GM19463 (cell line): ENCODE measurements around the gene EOLA1.
A peak's percentile ranks its signal among the peaks of the same experiment; 100 is the strongest.
"Not testable (repeated sequence)": the region's sequence is repeated elsewhere in the genome, so short reads cannot be mapped to it uniquely, and the experiment has no call there.

Source experiments
- ATAC-seq: cut with Tn5 transposase; IDR thresholded peaks from one replicate; pipeline ENCODE4 v1.9.1; 2021; ENCODE audit warnings: mild to moderate bottlenecking, moderate library complexity; ENCODE audit not compliant: unreplicated experiment

Gene EOLA1

DNA sequence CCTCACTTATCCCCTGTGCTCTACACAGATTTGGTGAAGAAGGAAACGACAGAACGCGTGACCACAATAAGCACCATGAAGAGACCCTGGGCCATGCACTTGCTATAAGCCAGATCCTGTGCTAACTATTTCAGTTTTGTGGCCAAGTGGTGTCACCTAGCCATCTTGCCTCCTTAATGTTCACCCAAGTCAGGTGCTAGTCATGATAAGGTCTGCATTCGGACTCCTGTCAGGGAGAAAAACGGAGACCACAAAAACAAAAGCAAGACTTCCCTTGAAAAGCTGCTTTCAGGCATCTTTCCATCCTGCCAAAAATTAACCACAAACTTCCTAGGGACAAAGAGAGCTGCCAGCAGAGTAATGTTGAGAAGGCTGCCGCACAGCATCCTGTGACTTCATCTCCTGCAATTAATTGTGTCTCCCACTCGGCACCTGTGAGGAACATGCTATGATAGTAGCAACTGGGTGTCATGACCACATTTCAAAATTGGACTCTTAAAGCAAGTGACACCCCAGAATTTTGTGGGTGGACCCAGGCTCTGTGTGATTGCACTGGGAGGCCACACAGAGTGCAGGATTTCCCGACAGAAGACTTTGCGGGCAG, 26.9 kb upstream of the EOLA1 start:
- ATAC-seq: no peak

DNA sequence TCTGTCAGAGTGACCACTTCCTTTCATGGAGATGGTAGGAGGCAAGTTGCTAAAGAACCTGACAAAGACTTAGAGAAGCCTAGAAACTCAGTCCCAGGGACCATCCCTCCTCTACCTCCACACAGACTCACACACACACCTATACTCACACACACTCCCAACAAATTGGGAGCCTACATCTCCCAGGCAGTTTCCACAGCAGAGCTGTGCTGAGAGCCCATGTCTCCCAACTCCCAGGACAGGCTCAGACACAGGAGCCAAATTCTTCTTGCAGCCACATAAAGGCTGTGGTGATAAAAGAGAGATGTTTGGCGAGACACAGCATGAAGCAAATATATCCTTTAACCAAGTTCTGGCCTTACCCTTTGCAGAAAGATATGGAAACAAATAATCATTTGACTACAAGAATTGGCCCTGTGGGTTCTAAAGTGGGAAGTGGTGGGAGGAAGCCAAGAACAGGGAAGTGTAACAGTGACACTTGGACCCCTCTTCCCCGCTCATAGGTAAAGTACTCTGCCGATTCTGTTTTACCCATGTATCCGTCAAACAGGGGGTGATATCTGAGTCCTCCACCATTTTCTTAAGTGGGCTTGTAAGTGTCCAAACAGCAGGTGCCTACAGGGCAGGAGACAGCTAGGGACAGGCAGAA, 24.7 kb upstream of the EOLA1 start:
- no peak for ATAC-seq

DNA sequence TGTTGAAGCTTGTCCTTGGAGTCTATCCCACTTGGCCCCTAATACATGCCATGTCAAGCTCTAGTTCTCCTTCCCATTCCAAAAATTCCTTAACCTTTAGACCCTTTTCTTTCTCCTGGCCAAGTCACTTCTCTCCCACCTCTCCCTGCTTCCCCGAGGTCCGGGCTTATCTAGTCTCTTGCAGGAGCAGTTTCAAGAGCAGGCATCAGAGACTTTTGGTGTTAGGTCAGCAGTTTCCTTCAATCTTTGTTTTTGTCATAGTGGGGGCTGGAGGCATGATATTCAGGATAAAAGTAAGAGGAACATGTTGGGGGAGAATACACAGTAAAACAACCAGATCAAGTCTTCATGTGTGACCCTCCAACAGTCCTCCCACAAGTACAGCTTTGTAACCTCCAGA, 24.2 kb upstream of the EOLA1 start:
- ATAC-seq: no peak

DNA sequence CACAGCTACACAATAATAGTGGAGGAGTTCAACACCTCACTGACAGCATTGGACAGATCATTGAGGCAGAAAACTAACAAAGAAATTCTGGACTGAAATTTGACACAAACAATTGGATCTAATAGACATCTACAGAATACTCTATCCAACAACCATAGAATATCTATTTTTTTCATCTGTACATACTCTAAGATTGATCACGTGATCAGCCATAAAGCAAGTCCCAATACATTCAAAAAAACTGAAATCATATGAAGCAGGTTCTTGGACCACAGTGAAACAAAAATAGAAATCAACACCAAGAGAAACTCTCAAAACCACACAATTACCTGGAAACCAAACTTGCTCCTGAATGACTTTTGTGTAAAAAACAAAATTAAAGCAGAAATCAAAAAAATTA, 23.5 kb upstream of the EOLA1 start:
- ATAC-seq: no peak

DNA sequence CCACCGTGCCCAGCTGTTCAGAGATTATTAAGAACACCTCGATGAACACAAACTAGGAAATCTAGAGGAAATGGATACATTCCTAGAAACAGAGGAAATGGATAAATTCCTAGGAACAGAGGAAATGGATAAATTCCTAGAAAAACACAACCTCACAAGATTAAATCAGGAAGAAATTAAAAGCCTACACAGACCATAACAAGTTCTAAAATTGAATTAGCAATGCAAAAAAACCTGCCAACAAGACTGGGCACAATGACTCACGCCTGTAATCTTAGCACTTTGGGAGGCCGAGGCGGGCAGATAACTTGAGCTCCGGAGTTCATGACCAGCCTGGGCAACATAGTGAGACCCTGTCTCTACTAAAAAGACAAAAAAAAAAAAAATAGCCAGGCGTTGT, 22.6 kb upstream of the EOLA1 start:
- ATAC-seq: no peak

DNA sequence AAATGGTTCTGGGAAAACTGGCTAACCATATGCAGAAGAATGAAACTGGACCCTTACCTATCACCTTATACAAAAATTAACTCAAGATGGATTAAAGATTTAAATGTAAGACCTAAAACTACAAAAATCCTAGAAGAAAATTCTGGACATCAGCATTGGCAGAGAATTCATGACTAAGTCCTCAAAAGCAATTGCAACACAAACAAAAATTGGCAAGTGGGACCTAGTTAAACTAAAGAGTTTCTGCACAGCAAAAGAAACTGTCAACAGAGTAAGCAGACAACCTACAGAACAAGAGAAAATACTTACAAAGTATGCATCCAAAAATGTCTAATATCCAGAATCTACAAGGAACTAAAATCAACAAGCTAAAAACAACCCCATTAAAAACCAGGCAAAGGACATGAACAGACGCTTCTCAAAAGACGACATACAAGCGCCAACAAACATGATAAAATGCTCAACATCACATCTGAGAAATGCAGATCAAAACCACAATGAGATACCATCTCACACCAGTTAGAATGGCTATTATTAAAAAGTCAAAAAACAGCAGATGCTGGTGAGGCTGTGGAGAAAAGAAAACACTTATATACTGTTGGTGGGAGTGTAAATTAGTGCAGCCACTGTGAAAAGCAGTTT, 20.1 kb upstream of the EOLA1 start:
- ATAC-seq: not testable (repeated sequence)

DNA sequence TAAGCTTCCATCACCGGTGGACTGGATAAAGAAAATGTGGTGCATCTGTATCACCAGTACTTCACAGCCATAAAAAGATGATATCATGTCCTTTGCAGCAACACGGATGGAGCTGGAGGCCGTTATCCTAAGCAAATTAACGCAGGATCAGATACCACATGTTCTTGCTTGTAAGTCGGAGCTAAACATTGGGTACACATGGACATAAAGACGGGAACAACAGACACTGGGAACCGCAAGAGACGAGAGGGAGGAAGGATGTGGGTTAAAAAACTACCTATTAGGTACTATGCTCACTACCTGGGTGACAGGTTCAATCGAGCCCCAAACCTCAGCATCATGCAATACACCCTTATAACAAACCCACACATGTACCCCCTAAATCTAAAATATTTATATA, 19.4 kb upstream of the EOLA1 start:
- no peak for ATAC-seq

DNA sequence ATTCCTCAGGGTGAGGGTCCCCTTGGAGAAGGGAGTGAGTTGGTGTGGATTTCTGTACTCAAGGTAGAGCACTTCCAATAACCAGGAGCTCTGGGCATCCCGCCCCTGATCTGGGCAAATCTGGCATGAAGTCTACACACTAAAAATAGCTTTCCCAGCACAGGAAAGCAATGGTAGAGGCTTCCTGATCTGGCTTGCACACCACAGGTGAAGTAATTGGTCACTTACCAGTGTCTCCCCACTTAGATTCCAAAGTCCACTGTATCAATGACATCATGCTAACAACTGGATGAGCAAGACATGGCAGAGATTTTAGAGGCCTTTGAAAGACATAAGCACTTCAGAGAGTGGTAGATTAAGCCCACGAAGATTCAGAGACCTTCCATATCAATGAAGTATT, 17.9 kb upstream of the EOLA1 start:
- ATAC-seq: no peak

DNA sequence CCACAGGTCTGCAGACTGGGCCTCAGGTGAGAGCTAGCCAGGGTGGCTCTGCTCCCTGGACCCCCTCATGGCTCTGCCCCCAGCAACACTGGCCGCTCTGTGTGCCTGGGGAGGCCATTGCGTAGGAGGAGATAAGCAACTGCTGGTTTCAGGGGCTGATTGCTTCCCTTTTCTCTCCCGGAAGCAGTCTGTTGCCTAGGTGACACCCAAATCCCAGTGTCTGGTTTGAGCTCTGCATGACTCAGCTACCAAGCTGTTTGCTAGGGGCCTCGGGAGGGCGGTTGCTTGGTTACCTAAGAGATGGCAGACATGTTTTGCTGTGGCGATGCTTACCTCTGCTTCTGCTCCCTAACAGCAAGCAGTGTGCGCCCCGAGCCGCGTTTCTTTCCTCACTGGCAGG, 15.4 kb upstream of the EOLA1 start:
- ATAC-seq: peak; percentile 96

DNA sequence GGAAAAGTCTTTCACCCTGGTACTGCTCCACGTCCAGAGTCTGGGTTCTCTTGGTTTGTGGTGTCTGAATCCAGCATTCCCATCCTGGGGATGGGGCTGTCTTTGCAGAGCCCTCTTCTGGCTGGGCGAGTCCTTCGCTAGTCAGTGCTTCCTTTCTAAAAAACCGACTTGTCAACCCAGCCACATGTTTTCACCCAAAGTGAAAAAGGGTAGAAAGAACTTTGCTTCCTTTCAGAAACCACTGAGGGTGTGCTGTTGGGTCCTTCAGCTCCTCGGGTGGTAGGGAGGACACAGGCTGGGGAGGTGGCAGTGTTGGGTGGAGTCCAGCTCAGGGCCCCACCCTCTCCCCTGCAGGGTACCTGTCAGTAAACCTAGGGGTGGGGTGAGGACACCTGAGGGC, 14.9 kb upstream of the EOLA1 start:
- ATAC-seq: peak; percentile 25

DNA sequence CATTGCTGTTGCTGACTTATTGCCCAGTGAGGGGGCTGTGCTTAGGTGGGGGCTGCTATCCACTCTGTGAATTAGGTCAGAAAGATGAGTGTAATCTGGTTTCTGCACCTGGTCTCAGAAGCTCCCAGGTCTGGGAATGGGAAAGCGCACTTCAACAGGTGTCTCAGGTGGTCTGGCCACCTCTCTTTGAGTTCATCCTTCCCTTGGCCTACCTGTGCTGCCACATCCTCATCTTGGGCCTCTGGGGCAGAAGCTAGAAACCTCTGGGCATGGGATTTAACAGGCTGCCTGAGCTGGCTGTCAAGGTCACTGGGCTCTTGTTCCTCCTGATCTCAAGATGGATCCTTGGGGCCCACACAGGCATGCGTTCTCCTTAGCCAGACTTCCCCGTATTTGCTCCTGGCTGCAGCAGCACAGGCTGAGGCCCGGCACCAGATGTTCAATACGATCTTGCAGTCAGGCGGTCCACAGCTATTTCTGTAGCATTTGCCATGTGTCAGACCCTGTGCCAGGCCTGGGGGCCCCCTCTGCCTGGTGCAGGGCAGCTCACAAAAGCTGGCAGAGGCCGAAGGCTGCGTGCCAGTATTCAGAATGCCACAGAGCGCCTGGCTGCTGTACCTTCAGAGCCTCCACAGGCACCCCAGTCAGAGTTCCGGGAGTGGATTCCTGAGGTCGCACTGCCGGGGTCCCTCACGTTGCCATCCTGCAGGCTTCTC, 14.3 kb upstream of the EOLA1 start:
- not testable (repeated sequence) for ATAC-seq

DNA sequence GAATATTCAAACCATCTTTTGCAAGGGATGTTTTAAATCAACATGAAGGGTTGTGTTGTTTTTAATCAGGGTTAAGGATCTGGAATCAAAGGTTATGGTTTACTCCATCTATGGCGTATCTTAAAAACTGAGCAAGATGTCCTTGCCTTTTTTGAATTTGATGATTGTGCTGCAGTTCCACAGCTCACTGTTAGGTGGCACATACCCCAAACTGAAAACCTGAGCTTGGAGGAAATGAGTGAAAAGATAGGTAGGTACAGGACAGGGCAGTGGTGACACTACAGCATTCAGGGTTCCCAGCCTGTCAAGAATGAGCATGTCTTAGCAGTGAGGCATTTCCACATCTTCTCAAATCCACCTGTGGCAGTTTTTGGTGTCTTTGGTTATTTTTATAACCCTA, 13.1 kb upstream of the EOLA1 start:
- peak; percentile 18 for ATAC-seq

DNA sequence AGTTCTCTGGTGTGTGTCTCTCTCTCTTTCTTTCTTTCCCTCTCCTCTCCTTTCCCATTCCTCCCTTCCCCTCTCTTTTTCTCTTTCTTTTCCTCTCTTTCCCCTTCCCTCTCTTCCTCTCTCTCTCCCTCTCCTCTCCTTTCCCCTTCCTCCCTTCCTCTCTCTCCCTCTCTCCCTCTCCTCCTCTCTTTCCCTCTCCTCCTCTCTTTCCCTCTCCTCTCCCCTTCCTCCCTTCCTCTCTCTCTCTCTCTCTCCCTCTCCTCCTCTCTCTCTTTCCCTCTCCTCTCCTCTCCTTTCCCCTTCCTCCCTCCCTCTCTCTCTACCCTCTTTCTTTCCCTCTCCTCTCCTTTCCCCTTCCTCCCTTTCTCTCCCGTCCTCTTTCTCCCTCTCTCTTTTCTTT, 12.4 kb upstream of the EOLA1 start:
- ATAC-seq: no peak

DNA sequence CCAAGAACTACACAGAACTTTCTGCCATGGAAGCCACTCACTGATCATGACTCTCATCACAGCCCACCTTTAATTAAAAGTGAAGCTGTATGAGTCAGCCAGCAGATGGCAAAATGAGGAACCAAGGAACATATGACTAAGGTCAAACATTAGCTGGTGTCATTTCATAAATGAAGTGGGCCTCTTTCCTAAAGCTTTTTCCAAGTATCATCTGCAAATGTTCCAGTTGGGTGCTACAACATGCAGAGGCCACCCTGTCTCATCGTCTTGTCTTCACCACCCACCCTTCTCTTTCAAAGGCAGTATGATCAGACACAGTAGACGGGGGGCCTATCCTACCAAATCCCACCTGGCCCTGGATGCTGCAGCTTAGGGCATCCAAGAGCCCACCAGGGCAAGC, 9.2 kb upstream of the EOLA1 start:
- ATAC-seq: peak; percentile 80

DNA sequence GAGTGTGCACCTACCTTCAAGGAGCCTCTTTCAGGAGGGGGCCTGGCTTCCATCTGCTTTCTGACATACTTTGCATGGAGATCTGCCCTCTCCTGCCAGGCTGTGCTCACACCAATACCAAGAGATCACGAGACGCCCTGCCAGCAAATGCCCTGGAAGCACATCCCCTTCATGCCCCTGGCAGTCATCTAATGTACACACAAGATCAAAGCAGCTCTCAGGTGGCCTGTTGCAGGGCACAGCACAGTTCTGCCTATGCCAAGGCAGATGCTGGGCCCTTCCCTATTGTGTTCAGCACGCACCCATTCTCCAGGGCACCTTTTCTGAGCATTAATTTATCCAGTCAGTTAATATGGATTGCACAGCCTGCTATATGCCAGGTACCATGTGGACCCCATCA, 7.9 kb upstream of the EOLA1 start:
- ATAC-seq: not testable (repeated sequence)

DNA sequence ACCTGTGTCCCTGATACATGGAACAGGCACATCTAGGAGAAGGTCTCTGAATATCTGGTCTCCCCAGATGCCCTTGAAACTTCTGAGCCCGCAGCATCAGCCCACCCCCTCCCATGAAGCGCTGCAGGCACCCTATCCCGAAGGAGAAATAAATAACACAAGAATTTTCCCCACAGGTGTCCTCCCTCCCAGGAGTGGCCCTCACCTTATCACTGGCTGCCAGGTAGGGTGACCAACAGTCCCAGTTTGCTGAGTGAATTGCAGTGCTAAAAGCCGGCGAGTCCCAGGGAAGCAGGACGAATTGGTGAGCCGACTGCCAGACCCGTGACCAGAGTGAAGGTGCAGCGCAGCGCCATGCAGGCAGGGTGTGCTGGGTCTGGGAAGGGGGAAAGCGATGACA, 6.8 kb upstream of the EOLA1 start:
- ATAC-seq: not testable (repeated sequence)

DNA sequence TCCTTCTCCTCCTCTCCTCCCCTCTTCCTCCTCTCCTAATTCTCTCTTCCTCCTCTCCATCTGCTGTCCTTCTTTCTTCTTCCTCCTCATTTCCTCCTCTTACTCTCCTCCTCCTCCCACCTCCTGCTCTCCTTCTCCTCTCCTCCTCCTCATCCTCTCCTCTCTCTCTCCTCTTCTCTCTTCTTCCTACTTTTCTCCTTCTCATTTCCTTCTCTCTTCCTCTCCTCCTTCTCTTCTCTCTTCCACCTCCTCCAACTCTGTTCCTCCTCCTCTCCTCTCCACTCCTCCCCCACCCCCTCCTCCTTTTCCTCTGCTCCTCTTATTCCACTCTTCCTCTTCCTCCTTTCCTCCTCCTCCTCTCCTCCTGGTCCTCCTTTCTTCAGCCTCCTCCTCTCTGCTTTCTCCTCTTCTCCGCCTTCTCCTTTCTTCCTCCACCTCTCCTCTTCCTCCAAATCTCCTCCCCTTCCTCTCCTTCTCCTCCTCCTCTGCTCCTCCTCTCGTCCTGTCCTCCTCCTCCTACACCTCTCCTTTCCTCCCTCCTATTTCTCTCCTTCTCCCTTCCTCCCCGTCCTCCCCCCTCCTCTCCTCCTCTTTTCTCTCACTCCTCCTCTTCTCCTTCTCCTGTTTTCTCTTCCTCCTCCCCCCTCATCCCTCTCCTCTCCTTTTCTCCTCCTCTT, 5.7 kb upstream of the EOLA1 start:
- not testable (repeated sequence) for ATAC-seq

DNA sequence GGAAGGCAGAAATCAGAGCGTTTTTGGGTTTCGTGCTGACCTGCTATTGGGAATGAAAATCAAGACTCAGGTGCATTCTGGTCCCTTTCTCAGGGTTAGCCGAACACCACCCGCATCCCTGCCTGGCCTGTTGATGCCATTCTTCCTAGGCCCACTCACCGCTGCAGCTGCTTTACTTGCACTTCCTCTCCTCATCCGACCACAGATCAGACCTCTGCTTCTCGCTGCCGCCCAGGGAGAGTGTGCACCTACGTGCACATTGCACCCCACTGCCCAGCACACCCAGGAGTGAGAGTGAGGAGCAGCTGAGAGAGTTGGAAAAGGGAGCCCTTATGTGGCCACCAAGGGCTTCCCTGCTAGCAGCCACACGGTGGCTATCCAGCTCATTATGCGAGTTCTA, 3.3 kb upstream of the EOLA1 start:
- ATAC-seq: not testable (repeated sequence)

DNA sequence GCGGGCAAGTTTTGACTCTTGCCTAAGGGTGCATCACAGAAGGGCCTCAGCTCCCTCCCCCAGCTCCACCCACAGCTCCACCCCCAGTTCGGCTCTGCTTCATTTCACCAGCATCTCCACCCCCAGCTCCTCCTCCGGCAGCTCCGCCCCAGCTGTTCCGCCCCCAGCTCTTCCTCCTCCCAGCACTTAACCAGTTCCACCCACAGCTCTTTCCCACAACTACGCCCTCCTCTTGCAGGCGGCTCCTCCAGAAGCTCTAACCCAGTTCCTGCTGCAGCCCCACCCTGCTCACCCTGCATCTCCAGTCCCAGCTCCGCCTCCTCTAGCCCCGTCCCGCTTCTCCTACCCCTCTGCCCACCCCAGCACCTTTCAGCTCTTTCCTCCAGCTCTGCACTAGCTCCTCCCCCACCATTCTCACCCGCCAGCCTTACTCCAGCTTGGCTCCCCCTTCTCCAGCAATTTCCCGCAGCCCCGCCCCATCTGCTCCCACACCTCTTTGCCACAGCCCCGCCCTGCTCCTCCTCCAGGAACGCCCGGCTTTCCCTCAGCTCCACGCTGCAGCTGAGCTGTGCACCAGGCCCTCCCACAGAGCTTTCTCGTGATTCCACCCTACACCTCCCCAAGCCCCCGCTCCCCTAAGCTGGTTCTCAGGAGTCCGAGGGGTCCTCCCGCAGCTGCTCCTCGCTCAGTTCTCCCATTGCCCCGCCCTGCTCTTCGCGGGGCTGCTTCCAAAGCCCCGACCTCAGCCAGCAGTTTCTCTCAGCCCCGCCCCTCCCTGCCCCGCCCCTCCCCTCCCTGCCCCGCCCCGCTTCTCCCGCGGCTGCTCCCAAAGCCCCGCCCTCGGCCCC, 1.3 kb upstream of the EOLA1 start:
- ATAC-seq: peak; percentile 33

DNA sequence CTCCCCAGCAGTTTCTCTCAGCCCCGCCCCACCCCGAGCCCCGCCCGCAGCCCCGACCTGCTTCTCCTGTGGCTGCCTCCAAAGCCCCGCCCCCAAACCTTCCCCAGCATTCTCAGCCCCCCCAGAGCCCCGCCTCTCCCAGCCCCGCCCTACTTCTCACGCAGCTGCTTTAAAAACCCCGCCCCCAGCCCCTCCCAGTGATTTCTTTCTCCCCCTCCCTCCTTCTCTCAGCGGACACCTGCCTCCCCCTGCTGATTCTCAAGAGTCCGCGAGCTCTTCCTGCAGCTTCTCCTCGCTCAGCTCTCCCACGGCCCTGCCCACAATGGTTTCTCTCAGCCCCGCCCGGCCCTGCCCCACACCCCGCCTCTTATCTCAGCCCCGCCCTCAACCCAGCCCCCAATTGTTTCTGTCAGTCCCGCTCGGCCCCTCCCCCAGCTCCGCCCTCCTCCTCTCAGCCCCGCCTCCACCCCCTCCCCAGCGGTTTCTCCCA, 636 bp upstream of the EOLA1 start:
- ATAC-seq: peak; percentile 24
